Heart left ventricle (tissue), 13 donors: ENCODE data around the gene LLGL2.

Source experiments
- CTCF ChIP-seq, 12 donors: fragments of 200-600 bp; sonication (generic) in 4 of 12; IDR thresholded peaks; one replicate each; pipeline versions ENCODE4 v1.5.0 to v1.8.0; 2018 to 2022; ENCODE audit warnings: antibody characterized with exemption in 12 of 12, mild to moderate bottlenecking in 5 of 12
- POLR2A ChIP-seq, 2 donors: fragments of 450-650 bp; IDR thresholded peaks; one replicate each; pipeline ENCODE4 v1.6.1; 2017; ENCODE audit warnings: antibody characterized with exemption in 2 of 2, mild to moderate bottlenecking in 2 of 2, moderate library complexity in 2 of 2
- donor health status: ischemic (EF 13 %, LVEDD 7.1; RV severe dilation, severe dysfunction).
- donor health status: DM: no; HTN: yes; CAD: no.
- donor health status: DM: no; HTN: no; CAD: no.
- donor health status: ischemic (EF 25% LVEDD 6.9; RV normal size, moderate dysfunction).
- donor health status: ischemic (EF 25% LVEDD 5.7; RV mildly dilated, moderate dysfunction).
- donor health status: ischemic (EF 35%, LVEDD 5.7; RV mildly dilated, moderate dysfunction).
- donor health status: nonischemic (EF 11% LVEDD 7.7; RV severe dilation, severe dysfunction).
- donor health status: DM: yes; HTN: yes; CAD: no.
- donor health status: PGD.
- donor health status: ischemic (EF 29% LVEDD 5.4; RV normal size, mild dysfunction).
- donor health status: nonischemic (EF 23%, LVEDD 6.1; RV moderate dilation, normal function).

DNA sequence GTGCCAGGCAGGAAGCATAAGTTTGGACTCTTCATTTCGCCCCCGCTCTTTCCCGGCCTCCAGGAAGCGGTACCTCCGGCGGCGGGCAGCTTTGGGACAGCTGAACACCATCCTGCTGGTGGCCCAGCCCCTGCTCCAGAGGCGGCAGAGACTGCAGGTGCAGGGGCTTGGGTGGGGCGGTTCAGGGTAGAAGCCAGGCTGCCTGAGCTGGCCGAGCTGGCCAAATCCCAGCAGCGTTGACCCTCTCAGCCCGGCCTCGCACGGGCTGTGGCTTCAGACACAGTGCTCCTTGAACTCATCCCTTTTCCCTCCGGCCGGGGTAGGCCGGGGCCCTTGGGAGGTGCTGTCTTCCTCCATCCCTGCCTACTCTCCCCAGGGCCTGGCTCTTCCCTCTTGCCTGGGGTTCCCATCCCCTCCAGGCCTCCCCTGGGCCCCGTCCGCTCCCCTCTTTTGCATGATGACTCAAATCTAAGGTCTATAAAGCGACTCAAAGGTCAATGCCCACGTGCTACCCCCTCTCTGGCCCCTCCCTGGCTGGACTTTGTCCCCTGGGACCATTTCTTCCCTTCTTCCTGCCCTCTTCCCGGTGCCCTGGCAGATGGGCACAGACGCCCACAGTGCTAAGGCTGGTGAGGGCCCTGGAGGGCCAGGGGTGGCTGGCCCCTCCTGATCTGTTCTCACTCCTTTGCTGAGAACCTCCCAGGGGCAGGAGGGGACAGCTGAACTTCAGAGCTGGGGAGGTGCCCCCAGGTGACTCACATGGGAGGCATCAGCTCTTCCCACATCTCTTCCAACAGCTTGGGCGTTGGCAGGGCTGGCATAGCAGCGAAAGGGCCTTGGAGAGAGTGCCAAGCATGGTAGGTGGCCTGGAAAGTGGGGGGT lies 84.8 kb downstream of the LLGL2 start:
- TF ChIP-seq CTCF (IDR thresholded peaks at IDR 0.05) = no peak
- TF ChIP-seq POLR2A (IDR thresholded peaks at IDR 0.05) = no peak
